HG02678 (cell line): ENCODE measurements around the gene SRGAP3.

Experiments used
- ATAC-seq: cut with Tn5 transposase; IDR thresholded peaks from one replicate; pipeline ENCODE4 v1.9.1; 2021; ENCODE audit warnings: mild to moderate bottlenecking, moderate library complexity; ENCODE audit not compliant: unreplicated experiment

Gene SRGAP3

GRCh38 chr3:9204253-9204992, 45.0 kb downstream of the SRGAP3 start:
- no peak for ATAC-seq

- ATAC-seq, result peak; percentile 43
Observed at GRCh38 chr3:9203317-9203716, 46.1 kb downstream of the SRGAP3 start.

DNA sequence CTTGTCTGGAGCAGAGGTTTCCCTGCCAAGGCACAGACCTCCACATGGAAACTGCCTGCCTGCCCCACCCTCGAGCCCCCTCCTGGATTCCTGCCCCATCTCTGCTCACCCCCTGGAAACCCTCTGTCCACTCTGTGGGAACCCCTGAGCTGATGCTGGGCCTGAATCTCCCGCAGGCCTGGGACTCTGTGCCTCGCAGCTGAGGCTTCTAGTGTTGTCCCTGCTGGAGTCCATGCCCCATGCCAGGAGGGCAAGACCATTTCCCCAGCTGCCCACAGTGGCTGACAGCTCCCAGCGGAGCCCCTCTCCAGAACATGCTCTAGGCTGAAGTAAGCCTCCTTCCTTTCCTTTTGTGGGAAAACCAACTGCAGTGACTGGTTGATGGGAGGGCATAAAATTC, 46.9 kb downstream of the SRGAP3 start:
- no peak for ATAC-seq

DNA sequence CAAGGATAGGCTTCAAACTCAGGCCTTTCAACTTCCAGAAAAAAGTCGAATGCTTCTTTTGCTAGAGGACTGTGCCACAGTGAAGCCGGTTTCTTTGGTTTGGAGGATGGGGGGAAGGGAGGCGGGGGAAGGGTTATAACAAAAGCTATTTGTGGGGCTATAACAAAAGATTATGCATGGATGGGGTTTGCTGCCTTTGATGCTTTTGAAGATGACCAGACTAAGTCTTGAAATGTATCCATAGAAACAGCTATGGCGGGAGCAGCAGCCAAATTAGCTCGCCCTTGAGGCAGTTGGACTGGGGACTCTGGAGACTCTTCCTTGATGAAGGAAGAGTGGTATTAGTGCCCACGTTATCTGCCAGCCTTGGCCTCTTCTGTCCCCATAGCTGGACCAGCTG, 47.5 kb downstream of the SRGAP3 start:
- ATAC-seq, result no peak

DNA sequence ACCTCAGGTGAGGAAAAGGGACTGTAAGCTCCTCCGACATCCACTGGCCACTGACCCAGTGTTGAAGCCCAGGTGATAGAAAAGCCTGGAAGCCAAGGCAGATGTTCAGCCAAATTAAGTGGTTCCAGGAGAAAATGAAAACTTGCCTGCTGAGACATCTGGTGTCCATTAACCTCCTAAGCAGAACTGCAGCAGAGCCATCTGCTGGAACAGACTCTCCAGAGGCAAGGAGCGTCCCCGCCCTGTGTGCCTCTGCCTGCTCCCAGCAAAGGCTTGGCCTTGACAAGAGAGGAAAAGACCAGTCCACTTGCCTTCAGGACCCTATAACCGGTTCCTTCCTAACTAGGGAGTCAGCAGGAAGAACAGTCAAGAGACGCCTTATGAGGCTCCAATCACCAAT, 48.2 kb downstream of the SRGAP3 start:
- no peak for ATAC-seq

- ATAC-seq, result no peak
Observed at GRCh38 chr3:9199775-9200174, 49.7 kb downstream of the SRGAP3 start.

GRCh38 chr3:9198899-9199335, 50.5 kb downstream of the SRGAP3 start:
- ATAC-seq, result no peak

- no peak for ATAC-seq
Observed at GRCh38 chr3:9198261-9198660, 51.2 kb downstream of the SRGAP3 start.

- ATAC-seq, result no peak
Observed at GRCh38 chr3:9196020-9196419, 53.4 kb downstream of the SRGAP3 start.

DNA sequence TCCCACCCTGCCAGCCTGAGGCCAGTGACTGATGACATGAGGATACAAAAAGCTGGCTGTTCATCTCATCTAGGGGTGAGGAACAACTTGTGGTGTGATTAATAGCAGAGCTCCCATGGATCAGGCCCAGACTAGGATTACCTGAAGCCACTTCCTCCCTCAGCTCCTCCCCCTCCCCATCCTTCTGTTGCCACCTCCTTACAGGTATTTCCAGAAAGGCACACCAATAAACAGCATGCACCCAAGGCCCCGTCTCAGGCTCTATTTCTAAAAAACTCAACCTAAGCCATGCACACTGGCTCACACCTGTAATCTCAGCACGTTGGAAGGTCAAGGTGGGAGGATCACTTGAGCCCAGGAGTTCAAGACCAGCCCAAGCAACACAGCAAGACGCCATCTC, 54.1 kb downstream of the SRGAP3 start:
- no peak for ATAC-seq

DNA sequence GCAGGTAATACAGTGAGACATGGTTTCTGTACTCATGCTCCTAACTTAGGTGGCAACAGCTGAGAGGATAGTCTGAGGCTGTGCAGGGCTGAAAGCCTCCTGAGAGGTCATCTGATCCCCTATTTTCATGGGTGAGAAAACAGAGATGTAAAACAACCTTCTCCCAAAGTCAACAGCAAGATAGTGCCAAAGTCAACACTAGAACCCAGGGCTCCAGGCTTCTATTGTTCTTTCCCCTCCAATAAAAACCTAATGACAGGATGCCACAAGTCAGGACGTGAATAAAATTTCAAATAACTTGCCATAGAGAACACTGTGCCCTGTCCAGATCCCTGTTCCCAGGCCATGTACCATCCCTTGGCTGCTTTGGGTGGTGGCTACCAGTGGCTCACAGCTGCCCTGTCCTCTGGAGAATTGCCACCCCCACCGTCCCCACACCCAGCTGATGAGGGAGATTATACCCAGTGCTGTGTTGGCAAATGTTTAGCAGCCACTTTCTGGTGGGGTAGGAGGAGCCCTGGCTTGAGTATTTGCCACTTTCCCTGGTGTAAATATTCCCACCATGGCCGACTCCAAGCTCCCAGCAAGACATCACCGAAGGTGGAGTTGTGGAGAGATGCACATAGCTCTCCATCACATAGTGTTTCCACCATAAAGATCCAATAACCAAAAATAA, 54.8 kb downstream of the SRGAP3 start:
- ATAC-seq, result no peak

DNA sequence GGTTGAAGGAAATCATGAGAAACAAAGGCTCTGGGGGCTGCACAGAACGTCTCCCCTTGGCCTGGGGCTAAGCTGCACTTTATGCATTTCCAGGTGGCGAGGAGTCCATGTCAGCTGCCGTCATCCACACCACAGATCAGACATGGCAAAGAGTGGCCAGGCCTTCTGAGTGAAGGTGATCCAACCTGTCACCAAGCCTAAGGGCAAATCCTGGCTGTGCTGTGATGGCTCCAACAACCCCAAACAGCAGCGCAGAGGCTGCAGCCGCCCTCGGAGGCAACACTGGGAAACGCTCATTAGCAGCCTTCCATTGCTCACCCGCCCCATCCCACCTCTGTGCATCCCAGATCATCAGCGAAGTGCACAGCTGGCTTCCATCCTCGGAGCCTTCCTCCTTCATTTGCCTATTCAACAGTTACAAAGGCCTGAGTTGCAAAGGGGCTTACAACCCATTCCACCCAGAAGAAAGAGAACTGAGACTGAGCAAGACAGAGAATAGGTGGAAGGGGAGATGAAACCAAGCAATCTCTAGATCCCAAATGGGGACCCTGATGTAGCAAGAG, 55.7 kb downstream of the SRGAP3 start:
- no peak for ATAC-seq

GRCh38 chr3:9193211-9193610, 56.2 kb downstream of the SRGAP3 start:
- no peak for ATAC-seq

- ATAC-seq, result no peak
Observed at GRCh38 chr3:9192248-9193025, 57.0 kb downstream of the SRGAP3 start.

DNA sequence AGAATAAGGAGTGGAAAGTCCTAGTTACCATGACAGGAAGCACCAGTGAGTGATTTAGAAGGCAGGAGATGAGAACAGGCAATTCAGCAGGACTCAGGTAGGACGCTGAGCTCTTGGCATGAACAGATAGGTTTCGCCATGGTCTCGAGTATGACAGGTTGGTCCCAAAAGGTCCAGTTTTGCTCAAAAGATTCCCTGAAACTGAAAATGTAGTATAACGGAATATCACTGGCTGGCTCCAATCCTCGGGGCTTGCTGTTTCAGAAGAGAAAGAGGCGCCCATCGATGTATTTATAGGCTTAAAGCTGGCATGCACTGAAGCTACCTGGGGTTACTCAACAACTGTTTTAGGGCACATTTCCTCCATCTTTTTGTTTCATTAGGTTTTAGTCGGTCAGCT, 59.2 kb downstream of the SRGAP3 start:
- ATAC-seq, result no peak

GRCh38 chr3:9188583-9188982, 60.9 kb downstream of the SRGAP3 start:
- ATAC-seq, result no peak

DNA sequence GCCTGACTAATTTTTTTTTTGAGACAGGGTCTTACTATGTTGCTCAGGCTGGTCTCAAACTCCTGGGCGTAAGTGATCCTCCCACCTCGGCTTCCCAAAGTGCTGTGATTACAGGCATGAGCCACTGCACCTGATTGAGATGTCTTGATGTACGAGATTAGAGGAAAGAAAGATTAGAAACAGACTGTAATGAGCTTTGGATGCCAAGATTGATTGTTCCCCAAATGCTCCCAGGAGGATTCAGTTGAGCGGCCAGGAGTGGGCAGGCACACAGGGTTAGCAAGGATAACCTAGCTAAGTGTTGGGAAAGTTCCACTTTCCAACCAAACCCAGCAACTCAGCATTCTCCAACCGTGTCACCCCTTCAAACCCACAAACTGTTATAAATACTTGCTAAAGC, 63.7 kb downstream of the SRGAP3 start:
- no peak for ATAC-seq

- no peak for ATAC-seq
Observed at GRCh38 chr3:9185046-9185445, 64.4 kb downstream of the SRGAP3 start.

GRCh38 chr3:9184461-9184835, 65.0 kb downstream of the SRGAP3 start:
- no peak for ATAC-seq

DNA sequence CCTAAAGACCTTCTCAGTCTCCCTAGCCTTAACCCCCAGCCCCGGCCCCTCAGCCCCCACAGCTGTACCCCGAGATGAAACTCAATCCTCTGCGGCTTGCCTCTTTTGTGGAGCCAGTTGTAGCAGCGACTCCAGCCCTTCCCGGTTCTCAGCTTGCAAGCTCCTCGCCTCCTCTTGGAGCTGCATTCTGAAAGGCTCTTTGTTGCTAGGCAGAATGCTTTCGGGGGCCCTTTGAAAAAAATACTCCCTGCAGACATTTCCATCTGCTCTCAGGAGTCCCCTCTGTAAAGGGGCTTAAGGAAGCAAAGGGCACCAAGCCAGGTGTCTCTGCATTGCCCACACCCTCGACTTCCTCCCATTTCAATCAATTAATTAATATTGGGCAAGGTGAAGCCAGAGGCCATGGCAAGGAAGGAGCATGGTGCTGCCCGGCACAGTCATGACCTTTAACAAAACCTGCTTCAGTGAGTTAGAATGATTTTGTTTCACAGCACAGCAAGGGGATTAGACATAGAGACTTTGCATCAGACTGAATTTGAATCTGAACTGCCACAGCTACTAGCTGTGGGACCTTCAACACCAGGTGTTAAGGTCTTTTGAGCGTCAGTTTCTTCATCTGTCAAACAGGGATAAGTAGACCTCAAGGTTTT, 65.5 kb downstream of the SRGAP3 start:
- no peak for ATAC-seq

DNA sequence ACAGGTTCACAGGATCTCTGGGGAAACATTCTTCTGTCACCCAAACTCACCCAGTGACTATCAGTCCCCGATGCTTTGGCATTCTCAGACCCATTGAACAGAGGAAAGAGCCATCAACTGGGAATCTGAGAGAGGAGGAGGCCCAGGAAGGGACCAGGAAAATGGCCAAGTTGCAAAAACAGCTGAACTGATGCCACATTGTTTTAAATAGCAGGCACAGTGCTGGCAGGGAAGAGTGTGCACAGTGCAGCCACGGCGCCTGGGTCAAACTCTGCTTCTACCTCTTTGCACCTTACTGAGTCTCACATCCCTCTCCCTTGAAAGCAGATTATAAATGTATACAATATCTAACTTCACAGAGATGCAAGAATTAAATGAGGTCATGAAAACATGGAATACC, 66.4 kb downstream of the SRGAP3 start:
- ATAC-seq, result no peak
